Vagina (tissue), 2 donors: ENCODE data around the gene FHIT. TPM values are rescaled to one million over a fixed set of nuclear protein-coding genes. Genes with fewer than 3 reads are reported as not detected.

ENCODE experiments used
- DNase-seq, 2 donors: peaks; one replicate each; pipeline ENCODE4 v3.0.0-alpha.2; 2017; ENCODE audit errors: extremely low spot score in 2 of 2
- H3K27ac ChIP-seq: fragments of 200-600 bp; sonication (generic); one replicate; pipeline ENCODE4 v1.5.1; 2019
- H3K27me3 ChIP-seq: fragments of 200-600 bp; sonication (generic); one replicate; pipeline ENCODE4 v1.5.1; 2019
- H3K36me3 ChIP-seq, 2 donors: fragments of 200-600 bp; sonication (generic); one replicate each; pipeline ENCODE4 v1.5.1; 2017 to 2019
- H3K4me1 ChIP-seq: fragments of 200-600 bp; sonication (generic); one replicate; pipeline ENCODE4 v1.5.1; 2019
- H3K4me3 ChIP-seq, 2 donors: fragments of 200-600 bp; sonication (generic); 1 replicate in 1 of 2; 2 replicates in 1 of 2; pipeline ENCODE4 v1.5.1; 2016 to 2019
- H3K9me3 ChIP-seq: fragments of 200-600 bp; sonication (generic); one replicate; pipeline ENCODE4 v1.5.1; 2019
- CTCF ChIP-seq, 3 experiments: fragments of 450-650 bp in 2 of 3; fragments of 200-600 bp in 1 of 3; sonication (generic) in 1 of 3; IDR thresholded peaks; one replicate each; pipeline ENCODE4 v1.5.1; 2017 to 2019; ENCODE audit warnings: antibody characterized with exemption in 3 of 3, mild to moderate bottlenecking in 2 of 3, moderate library complexity in 2 of 3
- POLR2A ChIP-seq, 2 donors: fragments of 450-650 bp; IDR thresholded peaks; one replicate each; pipeline ENCODE4 v1.6.1; 2017; ENCODE audit warnings: antibody characterized with exemption in 2 of 2, mild to moderate bottlenecking in 2 of 2, moderate library complexity in 2 of 2
- POLR2AphosphoS5 ChIP-seq, 2 donors: sonication (generic); formaldehyde crosslinking; IDR thresholded peaks; one replicate each; pipeline ENCODE4 v1.9.0; 2017; ENCODE audit warnings: antibody characterized with exemption in 2 of 2, mild to moderate bottlenecking in 2 of 2, low read depth in 1 of 2; ENCODE audit not compliant: insufficient read depth in 1 of 2
- intact Hi-C: fragments of 100-400 bp; cut with DNase I; formaldehyde crosslinking; loops from one replicate; pipeline ENCODE4 v1.15.1; 2023
- total RNA-seq: library from RNA; depleted of rRNA; stranded (reverse); fragments of >200 nt; gene quantifications from one replicate; pipeline ENCODE4 v1.2.3, GENCODE V29; 2016

FHIT gene
- total RNA-seq, 1 donor from 2014 or later: 7.9 TPM

- intact Hi-C loops: no loop called here
- no peaks in the 10 kb centered on the region for H3K9me3 ChIP-seq
- no peaks in the 10 kb centered on the region for H3K27me3 ChIP-seq
- no peak for TF ChIP-seq POLR2AphosphoS5 (IDR thresholded peaks at IDR 0.05; ENCODE audit: insufficient read depth in 1 of 2, low read depth in 1 of 2)
- TF ChIP-seq CTCF (IDR thresholded peaks at IDR 0.05): no peak
- no peak for TF ChIP-seq POLR2A (IDR thresholded peaks at IDR 0.05)
- no peak overlapping the region for H3K27ac ChIP-seq
- H3K4me3 ChIP-seq: no peak overlapping the region
- no peak for DNase-seq
- no peaks in the 10 kb centered on the region for H3K4me1 ChIP-seq
- H3K36me3 ChIP-seq: no peaks in the 10 kb centered on the region
Measured at GRCh38 chr3:60448696-60449095, 802.6 kb downstream of the FHIT start.

- intact Hi-C loops: no loop called here
- no peak overlapping the region for H3K4me3 ChIP-seq
Measured at GRCh38 chr3:60445446-60445845, 805.8 kb downstream of the FHIT start.

GRCh38 chr3:60444898-60445437, 806.3 kb downstream of the FHIT start:
- Histone ChIP-seq H3K4me3 (no peak overlapping the region), H3K36me3 (no peaks in the 10 kb centered on the region), H3K4me1 (no peaks in the 10 kb centered on the region), H3K9me3 (no peaks in the 10 kb centered on the region), H3K27ac (no peak overlapping the region), H3K27me3 (no peaks in the 10 kb centered on the region)
- DNase-seq: no peak
- TF ChIP-seq POLR2A (IDR thresholded peaks at IDR 0.05) (no peak), POLR2AphosphoS5 (IDR thresholded peaks at IDR 0.05; ENCODE audit: insufficient read depth in 1 of 2, low read depth in 1 of 2) (no peak), CTCF (IDR thresholded peaks at IDR 0.05) (no peak)
- intact Hi-C loops: no loop called here

More at GRCh38 chr3:60445446-60445845, 805.8 kb downstream of the FHIT start:
- TF ChIP-seq POLR2AphosphoS5 (IDR thresholded peaks at IDR 0.05; ENCODE audit: insufficient read depth in 1 of 2, low read depth in 1 of 2) (no peak), POLR2A (IDR thresholded peaks at IDR 0.05) (no peak), CTCF (IDR thresholded peaks at IDR 0.05) (no peak)
- H3K27ac ChIP-seq: no peak overlapping the region
- no peaks in the 10 kb centered on the region for H3K36me3 ChIP-seq
- H3K9me3 ChIP-seq: no peaks in the 10 kb centered on the region
- no peaks in the 10 kb centered on the region for H3K27me3 ChIP-seq
- DNase-seq: no peak
- H3K4me1 ChIP-seq: no peaks in the 10 kb centered on the region

- Histone ChIP-seq H3K27ac (no peak overlapping the region), H3K4me3 (no peak overlapping the region), H3K9me3 (no peaks in the 10 kb centered on the region), H3K36me3 (no peaks in the 10 kb centered on the region), H3K27me3 (no peaks in the 10 kb centered on the region), H3K4me1 (no peaks in the 10 kb centered on the region)
- DNase-seq: no peak
- intact Hi-C loops: no loop called here
- TF ChIP-seq POLR2AphosphoS5 (IDR thresholded peaks at IDR 0.05; ENCODE audit: insufficient read depth in 1 of 2, low read depth in 1 of 2) (no peak), CTCF (IDR thresholded peaks at IDR 0.05) (no peak), POLR2A (IDR thresholded peaks at IDR 0.05) (no peak)
Measured at GRCh38 chr3:60440869-60441268, 810.4 kb downstream of the FHIT start.

- no peaks in the 10 kb centered on the region for H3K27me3 ChIP-seq
- intact Hi-C loops: no loop called here
- H3K27ac ChIP-seq: no peak overlapping the region
- no peak for DNase-seq
- TF ChIP-seq POLR2A (IDR thresholded peaks at IDR 0.05) (no peak), CTCF (IDR thresholded peaks at IDR 0.05) (no peak), POLR2AphosphoS5 (IDR thresholded peaks at IDR 0.05; ENCODE audit: insufficient read depth in 1 of 2, low read depth in 1 of 2) (no peak)
- H3K4me1 ChIP-seq: no peaks in the 10 kb centered on the region
- H3K36me3 ChIP-seq: no peaks in the 10 kb centered on the region
- H3K9me3 ChIP-seq: no peaks in the 10 kb centered on the region
- no peak overlapping the region for H3K4me3 ChIP-seq
Measured at GRCh38 chr3:60435941-60436650, 815.2 kb downstream of the FHIT start.
